Right ventricle myocardium inferior (tissue), 1 donor: Measurements from ENCODE around the gene MLLT10. TPM values are rescaled to one million over a fixed set of nuclear protein-coding genes. Genes with fewer than 3 reads are reported as not detected.

ENCODE experiments used
- ATAC-seq: fragments of 200-7000 bp; cut with Tn5 transposase; one replicate; pipeline ENCODE4 v1.9.1; 2020; ENCODE audit warnings: mild to moderate bottlenecking, moderate library complexity
- DNase-seq: peaks from one replicate; pipeline ENCODE4 v3.0.0; 2021; ENCODE audit errors: missing footprints
- intact Hi-C: fragments of 100-400 bp; cut with DNase I; formaldehyde crosslinking; loops from one replicate; pipeline ENCODE4 v1.11.0; 2022
- total RNA-seq: library from RNA; stranded (reverse); fragmentation: NEBNext Ultra II Directional; extraction: Animal tissue kit (Norgen Biotek cat#: 25700); gene quantifications from one replicate; pipeline ENCODE4 v1.2.1, GENCODE V29; 2021
- donor health status: DM: no; HTN: yes; CAD: no; lungs with severe emphysema.

Gene MLLT10
- total RNA-seq, 1 donor from 2014 or later: 18.3 TPM

DNA sequence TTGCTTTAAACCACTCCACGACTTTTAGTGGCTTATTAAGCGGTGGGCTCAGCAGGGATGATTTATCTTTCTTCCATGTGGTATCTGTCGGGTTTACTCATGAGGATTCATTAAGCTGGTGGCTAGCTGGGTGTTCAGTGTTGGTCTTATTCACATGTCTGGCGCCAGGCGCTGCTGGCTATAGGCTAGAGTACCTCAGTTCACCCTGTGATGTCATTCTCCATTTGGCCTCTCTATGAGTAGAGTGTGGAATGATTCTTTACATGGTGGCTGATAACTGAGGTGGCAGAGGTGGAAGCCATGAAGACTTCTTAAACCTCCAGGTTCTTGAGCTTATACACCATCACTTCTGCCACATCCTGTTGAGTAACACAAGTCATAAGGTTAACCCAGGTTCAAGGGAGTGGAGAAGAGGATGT, 115.4 kb downstream of the MLLT10 start:
- ATAC-seq (no peak), DNase-seq (no peak)
- intact Hi-C loops: no loop called here

DNA sequence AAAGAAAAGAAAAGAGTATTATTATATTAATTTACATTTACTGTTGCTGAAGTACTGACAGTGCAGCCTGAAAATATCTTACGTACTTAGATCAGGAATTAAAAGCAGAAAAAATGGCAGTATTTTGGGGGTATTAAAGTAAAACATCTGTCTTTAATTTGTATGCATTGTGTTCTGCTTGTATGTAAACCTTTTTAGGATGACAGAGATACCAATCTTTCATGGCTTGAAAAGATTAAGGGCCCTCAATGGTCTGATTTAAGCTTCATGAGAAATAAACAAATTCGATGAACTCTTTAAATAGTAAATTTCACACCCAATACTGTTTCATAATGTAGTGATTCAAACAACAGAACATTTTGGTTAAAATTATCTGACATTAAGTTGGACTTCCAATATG, 116.3 kb downstream of the MLLT10 start:
- intact Hi-C loops: no loop called here
- ATAC-seq (no peak), DNase-seq (no peak)

DNA sequence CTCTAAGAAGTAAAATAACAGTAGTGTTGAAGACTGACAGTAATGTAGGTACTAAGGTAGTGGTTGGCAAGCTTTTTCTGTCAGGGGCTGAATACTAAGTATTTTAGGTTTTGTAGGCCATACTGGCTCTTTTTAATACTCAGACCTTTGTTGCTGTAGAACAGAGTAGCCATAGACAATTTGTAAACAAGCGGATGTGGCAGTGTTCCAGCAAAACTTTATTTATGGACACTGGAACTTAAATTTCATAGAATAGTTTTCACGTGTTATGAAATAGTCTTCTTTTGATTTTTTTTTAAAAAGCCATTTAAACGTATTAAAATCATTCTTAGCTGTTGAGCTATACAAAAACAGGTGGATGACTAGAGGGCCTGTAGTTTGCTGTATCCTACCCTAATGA, 121.2 kb downstream of the MLLT10 start:
- intact Hi-C loops: no loop called here
- DNase-seq (no peak), ATAC-seq (no peak)

DNA sequence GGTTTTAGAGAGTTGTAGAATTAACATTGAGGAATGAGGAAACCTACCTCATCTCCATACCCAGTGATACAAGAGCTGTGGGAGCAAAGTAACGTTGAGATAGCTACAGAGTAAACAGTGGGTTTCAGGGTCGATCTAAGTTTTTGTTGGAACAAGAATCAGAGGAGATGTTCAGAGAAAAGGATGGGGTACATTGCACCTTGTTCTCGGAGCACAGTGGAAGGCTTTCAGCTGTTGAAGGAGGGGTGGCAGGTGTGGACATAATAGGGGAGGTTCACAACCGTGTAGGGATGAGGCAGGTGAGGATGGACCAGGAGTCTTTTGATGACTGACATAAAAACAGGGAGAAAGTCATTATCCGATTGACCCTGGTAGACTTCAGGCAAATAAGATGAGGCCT, 121.7 kb downstream of the MLLT10 start:
- no peak for DNase-seq
- intact Hi-C loops: no loop called here
- ATAC-seq: no peak

DNA sequence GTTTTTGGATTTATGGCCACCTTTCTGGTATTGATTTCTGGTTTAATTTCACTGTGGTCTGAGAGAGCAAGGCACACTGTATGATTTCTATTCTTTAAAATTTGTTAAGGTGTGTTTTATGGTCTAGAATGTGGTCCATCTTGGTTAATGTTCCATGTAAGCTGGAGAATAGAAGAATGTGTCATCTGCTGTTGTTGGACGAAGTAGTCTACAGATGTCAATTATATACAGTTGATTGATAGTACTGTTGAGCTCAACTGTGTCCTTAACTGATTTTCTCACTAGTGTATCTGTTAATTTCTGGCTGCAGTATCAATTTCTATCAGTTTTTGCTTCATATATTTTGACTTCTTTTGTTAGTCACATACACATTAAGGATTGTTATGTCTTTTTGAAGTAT, 127.1 kb downstream of the MLLT10 start:
- DNase-seq: no peak
- ATAC-seq: no peak
- intact Hi-C loops: no loop called here

GRCh38 chr10:21661935-21662334, 127.9 kb downstream of the MLLT10 start:
- intact Hi-C loops: no loop called here
- no peak for DNase-seq
- ATAC-seq: no peak

- intact Hi-C loops: no loop called here
- DNase-seq (no peak), ATAC-seq (no peak)
Observed at GRCh38 chr10:21662635-21663034, 128.6 kb downstream of the MLLT10 start.

DNA sequence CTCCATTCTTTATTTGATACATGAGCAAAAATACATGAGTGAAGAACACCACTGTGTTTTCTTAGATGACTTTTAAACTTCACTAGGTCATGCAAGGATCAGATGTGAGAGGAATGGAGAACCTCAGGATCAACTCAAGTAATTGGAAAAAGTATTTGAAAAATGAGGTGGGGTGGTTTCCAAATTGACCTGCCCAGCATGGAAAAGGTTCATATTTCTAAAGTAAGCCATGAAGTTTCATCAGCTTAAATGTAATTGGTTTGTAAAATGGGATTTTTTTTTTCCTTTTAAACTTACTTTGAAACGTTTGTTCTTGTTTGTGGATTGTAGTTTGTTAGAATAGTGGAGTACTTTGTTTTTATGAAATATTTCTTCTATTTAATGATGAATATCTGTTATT, 134.8 kb downstream of the MLLT10 start:
- ATAC-seq: no peak
- no peak for DNase-seq
- intact Hi-C loops: no loop called here

GRCh38 chr10:21670391-21670790, 136.4 kb downstream of the MLLT10 start:
- ATAC-seq: no peak
- intact Hi-C loops: no loop called here
- no peak for DNase-seq

GRCh38 chr10:21673668-21674067, 139.6 kb downstream of the MLLT10 start:
- DNase-seq: no peak
- no peak for ATAC-seq
- intact Hi-C loops: no loop called here

DNA sequence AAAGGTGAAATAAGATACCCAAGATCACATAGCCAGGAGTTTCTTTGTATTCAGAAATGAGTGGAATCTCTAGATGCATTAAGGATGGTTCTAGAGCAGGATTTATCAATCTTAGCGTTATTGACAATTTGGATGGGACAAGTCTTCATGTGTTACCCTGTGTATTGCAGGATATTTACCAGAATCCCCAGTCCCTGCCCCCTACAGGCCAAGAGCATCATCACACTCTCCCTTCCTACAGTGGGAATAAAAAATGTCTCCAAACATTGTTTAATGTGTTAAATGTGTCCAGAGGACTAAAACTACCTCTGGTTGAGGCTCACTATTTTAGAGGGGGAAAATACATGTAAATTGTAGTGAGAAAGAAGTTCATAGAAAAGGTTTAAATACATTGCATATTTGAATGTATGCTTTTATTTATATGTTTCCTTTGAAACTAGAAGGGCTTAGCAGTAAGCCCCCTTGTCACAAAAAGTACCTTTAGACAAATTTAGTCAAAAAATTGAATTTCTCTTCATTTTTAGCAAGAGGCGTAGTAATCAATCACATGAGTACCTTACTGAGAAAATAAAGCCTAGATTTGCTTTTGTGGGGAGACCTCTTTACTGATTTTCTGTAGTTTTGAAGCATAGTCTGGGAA, 141.2 kb downstream of the MLLT10 start:
- no peak for DNase-seq
- intact Hi-C loops: no loop called here

GRCh38 chr10:21677551-21677950, 143.5 kb downstream of the MLLT10 start:
- intact Hi-C loops: no loop called here
- DNase-seq (no peak), ATAC-seq (no peak)

More for the DNA sequence above, 141.2 kb downstream of the MLLT10 start:
- no peak for ATAC-seq

GRCh38 chr10:21681156-21681555, 147.1 kb downstream of the MLLT10 start:
- intact Hi-C loops: no loop called here
- ATAC-seq: no peak
- DNase-seq: no peak

- no peak for DNase-seq
- intact Hi-C loops: no loop called here
- no peak for ATAC-seq
Observed at GRCh38 chr10:21687266-21688008, 153.4 kb downstream of the MLLT10 start.

- ATAC-seq: no peak
- DNase-seq: no peak
- intact Hi-C loops: no loop called here
Observed at GRCh38 chr10:21688009-21688332, 153.9 kb downstream of the MLLT10 start.

GRCh38 chr10:21688870-21689269, 154.8 kb downstream of the MLLT10 start:
- no peak for DNase-seq
- no peak for ATAC-seq
- intact Hi-C loops: no loop called here

- ATAC-seq (no peak), DNase-seq (no peak)
- intact Hi-C loops: no loop called here
Observed at GRCh38 chr10:21689881-21690280, 155.8 kb downstream of the MLLT10 start.

GRCh38 chr10:21692916-21693315, 158.9 kb downstream of the MLLT10 start:
- DNase-seq (no peak), ATAC-seq (no peak)
- intact Hi-C loops: no loop called here

DNA sequence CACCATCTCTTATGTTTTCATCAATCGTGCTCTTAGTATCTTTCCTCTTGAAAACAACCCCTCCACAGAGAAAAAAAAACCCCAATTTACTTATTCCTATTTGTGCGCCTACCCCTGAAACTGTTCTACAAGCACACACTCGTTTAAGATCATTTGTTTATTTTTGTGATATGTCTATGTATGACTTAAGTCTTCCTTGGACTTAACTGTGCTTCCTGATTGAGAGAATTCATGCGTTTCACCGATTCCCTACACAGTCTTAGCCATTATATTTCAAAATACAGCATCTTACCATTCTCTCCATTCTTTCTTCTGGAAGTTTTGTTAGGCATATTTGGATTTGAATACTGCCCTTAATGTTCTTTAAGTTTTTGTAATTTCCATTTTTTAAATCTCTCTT, 159.4 kb downstream of the MLLT10 start:
- no peak for DNase-seq
- intact Hi-C loops: no loop called here
- ATAC-seq: no peak

DNA sequence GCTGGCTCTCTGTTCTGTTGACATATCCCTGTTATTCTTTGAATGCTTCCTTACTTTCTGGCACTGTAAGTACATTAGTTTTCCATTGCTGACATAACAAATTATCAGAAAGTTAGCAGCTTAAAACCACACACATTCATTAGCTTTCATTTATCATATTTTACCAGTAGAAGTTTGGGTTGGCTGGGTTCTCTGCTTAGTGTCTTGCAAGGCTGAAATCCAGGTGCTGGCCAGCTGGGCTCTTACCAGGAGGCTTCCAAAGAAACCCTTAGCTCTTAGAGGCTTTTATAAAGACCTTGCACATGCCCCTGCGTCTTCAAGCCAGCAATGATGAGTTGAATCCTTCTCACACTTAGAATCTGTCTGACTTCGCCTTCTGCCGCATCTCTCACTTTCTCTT, 160.6 kb downstream of the MLLT10 start:
- DNase-seq (no peak), ATAC-seq (no peak)
- intact Hi-C loops: no loop called here

- intact Hi-C loops: no loop called here
- ATAC-seq: no peak
- DNase-seq: no peak
Observed at GRCh38 chr10:21696302-21696701, 162.3 kb downstream of the MLLT10 start.
